KMS-11 (cell line): ENCODE data around the gene CNPY1.

ENCODE experiments used
- H2AFZ ChIP-seq: fragments of 200-600 bp; sonication (generic); 2 replicates; pipeline ENCODE4 v1.6.1; 2016; ENCODE audit warnings: antibody characterized with exemption, mixed run types, low read depth
- H3K27ac ChIP-seq: fragments of 200-600 bp; sonication (generic); 2 replicates; pipeline ENCODE4 v1.6.1; 2016; ENCODE audit warnings: mild to moderate bottlenecking, mixed run types
- H3K27me3 ChIP-seq: fragments of 200-600 bp; sonication (generic); 2 replicates; pipeline ENCODE4 v1.6.1; 2017; ENCODE audit warnings: mild to moderate bottlenecking, low read depth, mixed run types, moderate library complexity; ENCODE audit not compliant: insufficient read depth
- H3K36me3 ChIP-seq: fragments of 200-600 bp; sonication (generic); 2 replicates; pipeline ENCODE4 v1.6.1; 2017; ENCODE audit warnings: mild to moderate bottlenecking, mixed run types; ENCODE audit not compliant: insufficient read depth
- H3K4me1 ChIP-seq: fragments of 200-600 bp; sonication (generic); 2 replicates; pipeline ENCODE4 v1.6.1; 2016; ENCODE audit warnings: mild to moderate bottlenecking, low read depth, mixed run types; ENCODE audit not compliant: poor library complexity, severe bottlenecking
- H3K4me2 ChIP-seq: fragments of 200-600 bp; sonication (generic); 2 replicates; pipeline ENCODE4 v1.7.0; 2016; ENCODE audit warnings: mild to moderate bottlenecking, mixed run types
- H3K4me3 ChIP-seq: fragments of 200-600 bp; sonication (generic); IDR thresholded peaks from 2 replicates; pipeline ENCODE4 v1.6.1; 2017; ENCODE audit warnings: low read depth, low read length, mixed read lengths; ENCODE audit not compliant: insufficient read depth
- H3K79me2 ChIP-seq: fragments of 200-600 bp; sonication (generic); 2 replicates; pipeline ENCODE4 v1.6.1; 2016; ENCODE audit warnings: low read depth, mixed run types; ENCODE audit not compliant: insufficient read depth
- H3K9ac ChIP-seq: fragments of 200-600 bp; sonication (generic); 2 replicates; pipeline ENCODE4 v1.6.1; 2016; ENCODE audit warnings: mild to moderate bottlenecking, mixed run types
- H4K20me1 ChIP-seq: fragments of 200-600 bp; sonication (generic); 2 replicates; pipeline ENCODE4 v1.6.1; 2016; ENCODE audit warnings: mild to moderate bottlenecking, mixed run types; ENCODE audit not compliant: insufficient read depth
- CTCF ChIP-seq: fragments of 200-600 bp; sonication (generic); conservative IDR thresholded peaks from 2 replicates; pipeline ENCODE4 v1.6.1; 2017; ENCODE audit warnings: low read depth, mild to moderate bottlenecking, antibody characterized with exemption, low read length, moderate library complexity, mixed read lengths

CNPY1 gene

GRCh38 chr7:155533827-155534690 is 12.3 kb downstream of the CNPY1 start:
- Histone ChIP-seq H3K4me2 (no peak overlapping the region), H2AFZ (no peak overlapping the region), H4K20me1 (no peaks in the 10 kb centered on the region), H3K27ac (no peak overlapping the region), H3K79me2 (no peaks in the 10 kb centered on the region), H3K36me3 (no peaks in the 10 kb centered on the region), H3K9ac (no peak overlapping the region), H3K4me1 (no peaks in the 10 kb centered on the region), H3K4me3 (no peak overlapping the region), H3K27me3 (peaks cover 68% of the 10 kb centered on the region; the same call in 1 of the 2 replicates)
- peak; percentile 30; the same call in 1 of the 2 replicates for TF ChIP-seq CTCF

- H3K9ac ChIP-seq = no peak overlapping the region
- H3K36me3 ChIP-seq = no peaks in the 10 kb centered on the region
- no peak for TF ChIP-seq CTCF
- H2AFZ ChIP-seq = 0 out of 2 replicates have a peak overlapping the region, but pooled peaks have one; percentile 19
- no peaks in the 10 kb centered on the region for H3K4me1 ChIP-seq
- peaks cover 72% of the 10 kb centered on the region; the same call in 1 of the 2 replicates for H3K27me3 ChIP-seq
- H3K79me2 ChIP-seq = no peaks in the 10 kb centered on the region
- H3K4me2 ChIP-seq = no peak overlapping the region
- no peaks in the 10 kb centered on the region for H4K20me1 ChIP-seq
- H3K4me3 ChIP-seq = no peak overlapping the region
- no peak overlapping the region for H3K27ac ChIP-seq
Measured at GRCh38 chr7:155533120-155533826, 13.1 kb downstream of the CNPY1 start.

- no peak overlapping the region for H3K27ac ChIP-seq
- H2AFZ ChIP-seq = no peak overlapping the region
- no peaks in the 10 kb centered on the region for H3K4me1 ChIP-seq
- H3K4me2 ChIP-seq = no peak overlapping the region
- H3K9ac ChIP-seq = no peak overlapping the region
- no peaks in the 10 kb centered on the region for H4K20me1 ChIP-seq
- no peaks in the 10 kb centered on the region for H3K36me3 ChIP-seq
- no peaks in the 10 kb centered on the region for H3K79me2 ChIP-seq
- TF ChIP-seq CTCF = no peak
- H3K27me3 ChIP-seq = peaks cover 69% of the 10 kb centered on the region; the same call in 1 of the 2 replicates
- no peak overlapping the region for H3K4me3 ChIP-seq
Measured at GRCh38 chr7:155532792-155533119, 13.6 kb downstream of the CNPY1 start.

DNA sequence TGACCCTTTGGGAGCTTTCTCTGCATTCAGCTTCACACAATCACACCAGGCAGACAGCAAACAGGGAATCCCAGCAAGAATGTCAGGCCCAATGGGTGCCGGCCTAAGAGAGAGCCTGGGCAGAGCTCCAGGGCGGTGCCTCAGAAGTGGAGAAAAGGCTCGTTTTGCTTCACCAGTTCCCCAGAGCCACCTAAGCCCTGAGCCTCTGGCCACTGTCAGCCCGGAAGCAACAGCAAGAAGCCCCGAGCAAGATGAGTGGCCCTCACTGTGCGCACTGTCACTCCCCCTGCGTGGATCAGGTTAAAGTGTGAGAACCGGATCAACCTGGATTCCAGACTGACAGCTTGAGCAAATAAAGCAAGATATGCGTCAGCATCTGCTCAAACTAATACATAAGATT is 14.7 kb downstream of the CNPY1 start:
- Histone ChIP-seq H3K79me2 (no peaks in the 10 kb centered on the region), H3K27ac (no peak overlapping the region), H3K4me1 (no peaks in the 10 kb centered on the region), H3K36me3 (no peaks in the 10 kb centered on the region), H2AFZ (no peak overlapping the region), H3K27me3 (peaks cover 58% of the 10 kb centered on the region; the same call in 1 of the 2 replicates), H3K9ac (no peak overlapping the region), H4K20me1 (no peaks in the 10 kb centered on the region), H3K4me3 (no peak overlapping the region), H3K4me2 (no peak overlapping the region)
- TF ChIP-seq CTCF = no peak
